Smooth muscle cell (in vitro differentiated cells): ENCODE measurements around the gene TRPM3. TPM values are rescaled to one million over a fixed set of nuclear protein-coding genes. Genes with fewer than 3 reads are reported as not detected.

Experiments used
- DNase-seq: peaks from one replicate; lab custom pipeline; 2025; ENCODE audit not compliant: unreplicated experiment; lab: John Stamatoyannopoulos, UW
- H2AFZ ChIP-seq: fragments of 200-600 bp; sonication (generic); 2 replicates; pipeline ENCODE4 v1.6.0; 2016; ENCODE audit warnings: antibody characterized with exemption, low read depth, mild to moderate bottlenecking
- H3F3A ChIP-seq: fragments of 200-600 bp; sonication (generic); 2 replicates; pipeline ENCODE4 v1.6.0; 2017; ENCODE audit warnings: antibody characterized with exemption, low read depth
- H3K27ac ChIP-seq: fragments of 200-600 bp; sonication (generic); 2 replicates; pipeline ENCODE4 v1.5.1; 2016; ENCODE audit warnings: low read depth, mild to moderate bottlenecking
- H3K27me3 ChIP-seq: fragments of 200-600 bp; sonication (generic); 2 replicates; pipeline ENCODE4 v1.6.1; 2016; ENCODE audit warnings: low read depth, mild to moderate bottlenecking
- H3K36me3 ChIP-seq: fragments of 200-600 bp; sonication (generic); 2 replicates; pipeline ENCODE4 v1.5.1; 2016; ENCODE audit warnings: low read depth
- H3K4me1 ChIP-seq: fragments of 200-600 bp; sonication (generic); 2 replicates; pipeline ENCODE4 v1.5.1; 2016; ENCODE audit warnings: low read depth
- H3K4me2 ChIP-seq: fragments of 200-600 bp; sonication (generic); 2 replicates; pipeline ENCODE4 v1.6.0; 2016; ENCODE audit warnings: mild to moderate bottlenecking
- H3K4me3 ChIP-seq: fragments of 200-600 bp; sonication (generic); 2 replicates; pipeline ENCODE4 v1.5.1; 2016; ENCODE audit warnings: mild to moderate bottlenecking
- H3K79me2 ChIP-seq: fragments of 200-600 bp; sonication (generic); 2 replicates; pipeline ENCODE4 v1.6.0; 2016; ENCODE audit warnings: low read depth, mild to moderate bottlenecking
- H3K9ac ChIP-seq: fragments of 200-600 bp; sonication (generic); 2 replicates; pipeline ENCODE4 v1.6.0; 2016; ENCODE audit warnings: low read depth
- H3K9me3 ChIP-seq: fragments of 200-600 bp; sonication (generic); replicated peaks from 2 replicates; pipeline ENCODE4 v1.5.1; 2016; ENCODE audit warnings: low read depth
- H4K20me1 ChIP-seq: fragments of 200-600 bp; sonication (generic); 2 replicates; pipeline ENCODE4 v1.6.0; 2016; ENCODE audit warnings: low read depth
- WGBS: methylation state at CpG from one replicate; pipeline ENCODE4 v1.1.7; 2016; ENCODE audit warnings: low lambda C conversion rate; 5-methylcytosine and 5-hydroxymethylcytosine counted together
- polyA plus RNA-seq: library from polyadenylated mRNA; unstranded; fragments of >200 nt; fragmentation: Nextera tagmentation; extraction: Ambion mirVana; gene quantifications from 2 replicates; pipeline ENCODE4 v1.2.1, GENCODE V29; 2016
- total RNA-seq: library from RNA; depleted of rRNA; stranded (reverse); fragments of >200 nt; gene quantifications from 2 replicates; pipeline ENCODE4 v1.2.3, GENCODE V29; 2014
- TF ChIP-seq, protein P1 (sequence below): fragments of 200-600 bp; sonication (generic); IDR thresholded peaks from 2 replicates; pipeline ENCODE4 v1.5.1; 2017; ENCODE audit warnings: borderline replicate concordance, mild to moderate bottlenecking, antibody characterized with exemption; ENCODE audit not compliant: insufficient read depth, poor library complexity, severe bottlenecking

TRPM3 gene
- total and polyA plus RNA-seq, 2 experiments from 2014 or later, result not detected

DNA sequence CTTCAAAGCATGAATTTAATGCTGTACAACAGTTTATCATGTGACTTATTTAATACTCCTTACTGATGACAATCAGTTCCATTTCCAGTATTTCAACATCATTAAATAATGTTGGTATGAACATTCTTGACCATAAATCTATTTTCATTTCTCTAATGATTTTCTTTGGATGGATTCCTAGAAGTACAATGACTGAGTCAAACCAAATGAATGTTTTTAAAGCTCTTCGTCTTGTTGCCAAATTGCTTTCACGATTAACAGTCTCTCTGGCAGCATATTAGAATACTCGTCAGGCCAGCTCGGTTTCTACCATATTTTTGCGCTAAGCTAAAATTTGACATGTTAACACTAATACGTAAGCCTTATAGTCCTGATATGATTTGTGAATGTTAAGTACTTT lies 197.0 kb downstream of the TRPM3 start:
- H2AFZ ChIP-seq, result no peak overlapping the region
- H3K27me3 ChIP-seq, result no peaks in the 10 kb centered on the region
- H3K79me2 ChIP-seq, result no peaks in the 10 kb centered on the region
- no peaks in the 10 kb centered on the region for H3K36me3 ChIP-seq
- no peak overlapping the region for H3K9ac ChIP-seq
- no peaks in the 10 kb centered on the region for H3F3A ChIP-seq
- H3K4me1 ChIP-seq, result peaks cover 12% of the 10 kb centered on the region
- H3K4me2 ChIP-seq, result no peak overlapping the region
- no peaks in the 10 kb centered on the region for H4K20me1 ChIP-seq
- H3K27ac ChIP-seq, result no peak overlapping the region
- DNase-seq, result no peak
- H3K4me3 ChIP-seq, result no peak overlapping the region
- no peaks in the 10 kb centered on the region for H3K9me3 ChIP-seq
- WGBS, result 91% methylated on average over 6 of the region's 6 CpGs
- TF ChIP-seq, protein P1, sequence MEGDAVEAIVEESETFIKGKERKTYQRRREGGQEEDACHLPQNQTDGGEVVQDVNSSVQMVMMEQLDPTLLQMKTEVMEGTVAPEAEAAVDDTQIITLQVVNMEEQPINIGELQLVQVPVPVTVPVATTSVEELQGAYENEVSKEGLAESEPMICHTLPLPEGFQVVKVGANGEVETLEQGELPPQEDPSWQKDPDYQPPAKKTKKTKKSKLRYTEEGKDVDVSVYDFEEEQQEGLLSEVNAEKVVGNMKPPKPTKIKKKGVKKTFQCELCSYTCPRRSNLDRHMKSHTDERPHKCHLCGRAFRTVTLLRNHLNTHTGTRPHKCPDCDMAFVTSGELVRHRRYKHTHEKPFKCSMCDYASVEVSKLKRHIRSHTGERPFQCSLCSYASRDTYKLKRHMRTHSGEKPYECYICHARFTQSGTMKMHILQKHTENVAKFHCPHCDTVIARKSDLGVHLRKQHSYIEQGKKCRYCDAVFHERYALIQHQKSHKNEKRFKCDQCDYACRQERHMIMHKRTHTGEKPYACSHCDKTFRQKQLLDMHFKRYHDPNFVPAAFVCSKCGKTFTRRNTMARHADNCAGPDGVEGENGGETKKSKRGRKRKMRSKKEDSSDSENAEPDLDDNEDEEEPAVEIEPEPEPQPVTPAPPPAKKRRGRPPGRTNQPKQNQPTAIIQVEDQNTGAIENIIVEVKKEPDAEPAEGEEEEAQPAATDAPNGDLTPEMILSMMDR, result no peak

GRCh38 chr9:70923961-70924360 lies 197.5 kb downstream of the TRPM3 start:
- Histone ChIP-seq H3K27me3 (no peaks in the 10 kb centered on the region), H4K20me1 (no peaks in the 10 kb centered on the region), H3K79me2 (no peaks in the 10 kb centered on the region), H2AFZ (no peak overlapping the region), H3K4me1 (peaks cover 12% of the 10 kb centered on the region), H3K4me2 (no peak overlapping the region), H3F3A (no peaks in the 10 kb centered on the region), H3K4me3 (no peak overlapping the region), H3K36me3 (no peaks in the 10 kb centered on the region), H3K27ac (no peak overlapping the region), H3K9me3 (no peaks in the 10 kb centered on the region), H3K9ac (no peak overlapping the region)
- 80% methylated on average over 1 of the region's 1 CpG for WGBS
- TF ChIP-seq, protein P1, result no peak
- no peak for DNase-seq

- H3K36me3 ChIP-seq, result no peaks in the 10 kb centered on the region
- H3K9ac ChIP-seq, result no peak overlapping the region
- H3K27me3 ChIP-seq, result no peaks in the 10 kb centered on the region
- peaks cover 12% of the 10 kb centered on the region for H3K4me1 ChIP-seq
- no peaks in the 10 kb centered on the region for H3K79me2 ChIP-seq
- H3F3A ChIP-seq, result no peaks in the 10 kb centered on the region
- no peak overlapping the region for H3K4me2 ChIP-seq
- H4K20me1 ChIP-seq, result no peaks in the 10 kb centered on the region
- peak overlapping the region; percentile 30 for H2AFZ ChIP-seq
- H3K4me3 ChIP-seq, result no peak overlapping the region
- H3K9me3 ChIP-seq, result no peaks in the 10 kb centered on the region
- TF ChIP-seq, protein P1, result no peak
- H3K27ac ChIP-seq, result peak overlapping the region; percentile 13
- no peak for DNase-seq
- 49% methylated on average over 1 of the region's 1 CpG for WGBS
These were observed 200.3 kb downstream of the TRPM3 start for GRCh38 chr9:70921136-70921535.

GRCh38 chr9:70917277-70917676 lies 204.1 kb downstream of the TRPM3 start:
- Histone ChIP-seq H3K4me3 (no peak overlapping the region), H3K27ac (no peak overlapping the region), H2AFZ (no peak overlapping the region), H4K20me1 (no peaks in the 10 kb centered on the region), H3K27me3 (no peaks in the 10 kb centered on the region), H3F3A (no peaks in the 10 kb centered on the region), H3K9me3 (no peaks in the 10 kb centered on the region), H3K79me2 (no peaks in the 10 kb centered on the region), H3K36me3 (no peaks in the 10 kb centered on the region), H3K9ac (no peak overlapping the region), H3K4me2 (no peak overlapping the region), H3K4me1 (peaks cover 12% of the 10 kb centered on the region)
- WGBS, result 98% methylated on average over 7 of the region's 7 CpGs
- TF ChIP-seq, protein P1, result no peak
- no peak for DNase-seq
